Stimulated activated CD8-positive, alpha-beta memory T cell treated with anti-CD3 and anti-CD28 coated beads, Interleukin-7, amount 100 ng/mL, for 4 hours (primary cell): ENCODE data around the gene MYL11.
"Not testable (repeated sequence)": the region's sequence is repeated elsewhere in the genome, so short reads cannot be mapped to it uniquely, and the experiment has no call there.

Source experiments
- DNase-seq, 2 donors: peaks; one replicate each; pipeline ENCODE4 v3.0.0-alpha.2; 2020; ENCODE audit warnings: low read depth in 2 of 2

Gene MYL11

GRCh38 chr16:30374538-30374937, at the start of gene MYL11:
TSS of gene MYL11 (plus strand) at chr16:30374802. CDS start at chr16:30374858, 56 bp downstream.
- no peak for DNase-seq

GRCh38 chr16:30334473-30334989, 40.1 kb upstream of the MYL11 start:
- DNase-seq: peak; percentile 61 to 79

DNA sequence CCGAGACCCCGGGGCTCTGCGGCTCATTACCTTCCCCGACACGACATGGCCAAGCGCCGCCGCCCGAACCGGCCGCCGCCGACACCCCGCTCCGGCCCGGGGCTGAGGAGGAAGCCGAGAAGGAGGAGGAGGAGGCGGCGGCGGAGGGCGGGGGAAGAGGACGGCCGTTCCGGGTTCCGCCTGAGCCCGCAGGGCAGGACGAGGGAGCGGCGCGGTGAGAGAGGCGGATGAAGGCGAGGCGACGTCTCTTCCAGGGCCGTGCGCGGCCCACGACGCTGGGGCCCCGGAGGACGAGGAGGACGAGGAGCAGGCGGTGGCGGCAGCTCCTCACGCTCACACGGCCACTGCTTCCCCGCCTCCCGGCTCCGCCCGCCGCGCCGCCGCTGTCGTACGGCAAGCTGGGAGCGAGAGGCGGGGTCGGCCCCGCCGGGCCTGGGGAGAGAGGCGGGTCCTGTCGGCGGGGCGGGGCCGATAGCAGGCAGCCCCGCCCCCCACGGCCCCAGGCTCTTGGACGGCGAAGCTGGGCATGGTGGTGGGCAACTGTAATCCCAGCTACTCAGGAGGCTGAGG, 39.5 kb upstream of the MYL11 start:
- peak; percentile 52 to 81 for DNase-seq

GRCh38 chr16:30335598-30336474, 38.8 kb upstream of the MYL11 start:
- DNase-seq: no peak

DNA sequence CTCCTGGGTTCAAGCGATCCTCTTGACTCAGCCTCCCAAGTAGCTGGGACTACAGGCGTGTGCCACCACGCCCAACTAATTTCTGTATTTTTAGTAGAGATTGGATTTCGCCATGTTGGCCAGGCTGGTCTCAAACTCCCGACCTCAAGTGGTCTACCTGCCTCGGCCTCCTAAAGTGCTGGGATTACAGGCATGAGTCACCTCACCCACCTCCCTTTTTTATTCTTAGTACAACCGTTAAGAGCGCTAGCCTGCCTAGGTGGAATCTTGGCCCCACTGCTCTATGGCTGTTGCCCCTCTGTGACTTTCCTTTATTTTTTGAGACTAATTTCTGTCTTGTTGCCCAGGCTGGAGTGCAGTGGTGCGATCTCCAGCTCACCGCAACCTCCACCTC, 36.6 kb upstream of the MYL11 start:
- not testable (repeated sequence) for DNase-seq

DNA sequence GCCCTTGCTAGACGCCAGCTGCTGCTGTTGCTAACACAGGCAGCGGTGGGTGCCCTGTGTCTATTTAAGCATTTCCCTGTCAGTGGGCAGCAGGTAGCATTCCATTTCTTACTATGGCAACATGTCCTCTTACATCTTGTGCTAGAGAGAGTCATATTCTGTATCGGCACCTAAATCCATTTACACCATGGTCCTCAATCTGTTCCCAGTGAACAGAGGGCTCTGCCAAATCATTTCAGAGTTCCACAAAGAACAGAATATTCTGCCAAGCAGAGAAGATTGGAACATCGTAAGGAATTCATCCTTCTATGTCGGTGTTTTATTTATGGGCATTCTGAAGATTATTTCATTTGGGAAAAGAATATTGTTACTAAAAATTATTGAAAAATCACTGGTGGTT, 35.9 kb upstream of the MYL11 start:
- not testable (repeated sequence) for DNase-seq

DNA sequence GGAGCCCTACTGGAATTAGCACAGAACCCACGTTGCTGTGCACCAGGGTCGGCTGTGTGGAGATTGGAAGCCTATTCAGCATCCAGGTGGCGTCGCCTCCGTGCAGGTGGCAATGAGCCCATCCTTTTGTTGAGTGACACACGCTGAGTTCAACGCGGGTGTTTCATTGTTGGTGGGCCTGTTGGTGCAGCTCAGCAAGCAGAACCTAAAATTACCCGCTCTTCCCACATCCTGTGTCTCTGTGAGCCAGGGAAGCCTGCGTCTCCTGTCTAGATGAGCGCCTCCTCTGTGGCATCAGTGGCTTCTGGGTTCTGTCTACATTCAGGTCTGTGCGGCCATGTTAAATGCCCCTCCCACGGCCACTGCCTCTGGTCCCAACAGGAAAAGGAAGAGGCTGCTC, 34.0 kb upstream of the MYL11 start:
- DNase-seq: no peak

DNA sequence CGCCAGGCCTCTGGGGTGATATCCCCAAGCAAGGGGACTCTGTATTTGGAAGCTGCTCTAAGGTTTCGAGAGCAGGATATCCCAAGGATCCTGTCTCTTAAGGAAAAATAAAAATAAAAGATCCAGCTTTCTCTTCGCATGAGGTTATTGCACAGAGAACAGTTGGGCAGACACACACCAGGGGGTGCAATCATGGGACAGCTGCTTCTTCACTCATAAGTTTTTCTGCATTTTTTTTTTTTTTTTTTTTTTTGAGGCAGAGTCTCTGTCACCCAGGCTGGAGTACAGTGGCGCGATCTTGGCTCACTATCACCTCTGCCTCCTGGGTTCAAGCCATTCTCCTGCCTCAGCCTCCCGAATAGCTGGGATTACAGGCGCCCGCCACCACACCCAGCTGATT, 32.6 kb upstream of the MYL11 start:
- DNase-seq: not testable (repeated sequence)

DNA sequence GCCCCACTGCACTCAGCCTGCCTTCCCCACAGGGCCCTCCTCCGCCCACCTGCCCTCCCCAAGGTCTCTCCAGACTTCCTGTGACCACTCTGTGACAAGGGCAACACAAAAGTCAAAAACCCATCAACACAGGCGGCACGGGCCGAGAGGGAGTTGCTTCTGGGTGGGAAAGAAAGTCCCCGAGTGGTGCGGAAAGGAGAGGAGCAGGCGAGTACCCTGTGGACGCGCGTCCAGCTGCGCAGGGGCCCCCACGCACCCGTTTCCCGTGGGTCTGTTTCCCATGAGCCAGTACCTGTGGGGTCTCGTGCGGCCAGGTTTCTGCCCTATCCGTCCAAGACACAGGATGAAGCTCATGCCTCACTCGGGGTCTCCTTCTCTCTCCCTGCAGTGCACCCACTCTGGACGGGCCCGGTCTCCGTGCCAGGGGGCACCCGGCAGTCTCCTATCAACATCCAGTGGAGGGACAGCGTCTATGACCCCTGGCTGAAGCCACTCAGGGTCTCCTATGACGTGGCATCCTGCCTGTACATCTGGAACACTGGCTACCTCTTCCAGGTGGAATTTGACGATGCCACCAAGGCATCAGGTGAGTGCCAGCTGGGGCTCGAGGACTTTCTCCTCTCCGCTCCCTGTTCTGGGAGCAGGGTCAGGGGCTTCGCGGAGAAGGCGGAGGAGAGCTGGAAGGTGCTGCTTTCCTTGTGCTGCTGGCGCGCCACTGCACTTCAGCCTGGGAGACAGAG, 31.7 kb upstream of the MYL11 start:
- no peak for DNase-seq

- DNase-seq: not testable (repeated sequence)
Measured at GRCh38 chr16:30343491-30343820, 31.1 kb upstream of the MYL11 start.

- DNase-seq: no peak
Measured at GRCh38 chr16:30346286-30346685, 28.3 kb upstream of the MYL11 start.

- DNase-seq: no peak
Measured at GRCh38 chr16:30348113-30348512, 26.5 kb upstream of the MYL11 start.

DNA sequence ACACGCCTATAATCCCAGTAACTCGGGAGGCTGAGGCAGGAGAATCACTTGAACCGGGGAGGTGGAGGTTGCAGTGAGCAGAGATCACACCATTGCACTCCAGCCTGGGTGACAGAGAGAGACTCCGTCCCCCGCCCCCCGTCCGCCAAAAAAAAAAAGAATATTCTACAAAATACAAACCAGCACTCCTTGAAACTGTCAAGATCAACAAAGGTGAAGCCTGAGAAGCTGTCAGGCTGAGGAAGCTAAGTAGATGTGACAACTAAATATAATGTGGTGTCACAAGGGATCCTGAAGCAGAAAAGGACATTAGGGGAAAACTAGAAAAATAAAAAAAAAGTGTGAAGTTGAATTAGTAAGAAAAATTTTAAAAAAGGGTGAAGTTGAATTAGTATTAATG, 25.7 kb upstream of the MYL11 start:
- no peak for DNase-seq

- DNase-seq: no peak
Measured at GRCh38 chr16:30349675-30350074, 24.9 kb upstream of the MYL11 start.

GRCh38 chr16:30350134-30350871, 24.3 kb upstream of the MYL11 start:
- DNase-seq: no peak

DNA sequence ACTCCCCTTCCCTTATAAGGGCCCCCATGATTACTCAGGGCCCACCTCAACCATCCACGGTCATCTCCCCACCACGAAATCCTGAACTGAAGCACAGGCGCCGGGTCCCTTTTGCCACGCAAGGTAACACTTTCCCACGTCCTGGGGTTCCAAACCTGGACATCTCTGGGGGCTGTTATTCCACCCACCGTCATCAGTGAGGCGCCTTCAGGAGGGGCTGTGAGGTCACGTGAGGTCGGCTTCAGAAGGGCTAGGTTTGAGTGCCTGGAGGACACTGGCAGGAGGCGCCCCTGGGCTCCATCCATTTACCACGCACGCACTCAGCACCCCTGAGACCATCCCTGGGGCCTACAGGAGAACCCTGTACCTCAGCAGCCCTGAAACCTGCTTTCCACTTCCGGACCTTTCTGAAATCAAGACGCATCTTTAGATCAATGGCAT, 23.6 kb upstream of the MYL11 start:
- no peak for DNase-seq

- no peak for DNase-seq
Measured at GRCh38 chr16:30351586-30352419, 22.8 kb upstream of the MYL11 start.

- DNase-seq: no peak
Measured at GRCh38 chr16:30352488-30353401, 21.9 kb upstream of the MYL11 start.

DNA sequence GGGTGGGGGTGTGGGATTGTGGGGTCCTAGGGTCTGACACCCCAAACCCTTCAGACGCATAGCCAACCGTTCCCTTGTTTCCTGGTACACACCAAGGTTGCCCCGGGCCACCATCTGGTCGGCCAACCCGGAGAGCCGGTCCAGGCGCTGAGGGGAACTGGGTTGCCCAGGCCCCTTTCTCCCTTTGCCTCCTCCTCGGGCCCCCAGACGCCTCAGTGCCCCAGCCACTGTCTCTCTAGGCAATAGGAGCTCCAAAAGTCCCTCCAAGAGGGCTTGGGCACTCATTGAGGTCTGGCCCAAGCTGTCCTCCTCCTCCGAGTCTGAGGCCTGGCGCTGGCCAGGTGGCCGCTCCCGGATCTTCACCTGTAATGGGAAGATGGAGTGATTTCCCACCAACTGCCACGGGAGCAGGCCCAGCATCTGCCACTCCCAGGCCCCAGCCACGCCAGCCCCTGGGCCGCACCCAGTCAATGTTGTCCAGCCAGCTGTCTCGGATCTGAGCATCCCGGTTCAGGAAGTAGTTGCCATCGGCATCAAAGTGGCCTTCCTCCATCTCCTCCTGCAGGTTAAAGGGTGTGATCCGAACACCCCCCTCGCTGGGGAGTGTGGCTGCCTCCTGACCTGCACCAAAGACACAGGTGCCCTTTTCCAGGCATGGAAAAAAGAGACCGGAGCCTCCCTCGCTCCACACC, 21.0 kb upstream of the MYL11 start:
- no peak for DNase-seq
